GM12875 (cell line): Measurements from ENCODE around the gene TGFB1I1.

Experiments
- H3K4me3 ChIP-seq: one replicate; pipeline ENCODE4 v1.5.1; 2011; ENCODE audit warnings: low read depth, low read length, control low read depth
- TF ChIP-seq, protein P1 (sequence below): IDR thresholded peaks from 2 replicates; pipeline ENCODE4 v1.5.1; 2011; ENCODE audit warnings: low read depth, mild to moderate bottlenecking, control low read depth, inconsistent platforms, low read length, moderate library complexity, borderline replicate concordance; ENCODE audit not compliant: insufficient read depth

TGFB1I1 gene

DNA sequence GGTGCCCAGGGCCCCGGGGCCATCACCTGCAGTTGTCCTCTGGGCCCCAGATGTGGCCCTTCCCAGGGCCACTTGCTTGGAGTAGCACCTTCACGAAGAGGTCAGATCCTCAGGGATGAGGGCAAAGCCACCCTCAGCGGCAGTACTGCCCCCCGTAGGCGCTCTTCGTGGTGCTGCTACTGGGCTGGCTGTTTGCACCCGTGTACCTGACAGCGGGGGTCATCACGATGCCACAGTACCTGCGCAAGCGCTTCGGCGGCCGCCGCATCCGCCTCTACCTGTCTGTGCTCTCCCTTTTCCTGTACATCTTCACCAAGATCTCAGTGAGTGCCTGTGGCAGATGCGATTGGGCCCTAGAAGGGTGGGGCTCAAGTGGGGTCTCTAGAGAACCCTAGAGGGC, 13.6 kb downstream of the TGFB1I1 start:
- TF ChIP-seq, protein P1, sequence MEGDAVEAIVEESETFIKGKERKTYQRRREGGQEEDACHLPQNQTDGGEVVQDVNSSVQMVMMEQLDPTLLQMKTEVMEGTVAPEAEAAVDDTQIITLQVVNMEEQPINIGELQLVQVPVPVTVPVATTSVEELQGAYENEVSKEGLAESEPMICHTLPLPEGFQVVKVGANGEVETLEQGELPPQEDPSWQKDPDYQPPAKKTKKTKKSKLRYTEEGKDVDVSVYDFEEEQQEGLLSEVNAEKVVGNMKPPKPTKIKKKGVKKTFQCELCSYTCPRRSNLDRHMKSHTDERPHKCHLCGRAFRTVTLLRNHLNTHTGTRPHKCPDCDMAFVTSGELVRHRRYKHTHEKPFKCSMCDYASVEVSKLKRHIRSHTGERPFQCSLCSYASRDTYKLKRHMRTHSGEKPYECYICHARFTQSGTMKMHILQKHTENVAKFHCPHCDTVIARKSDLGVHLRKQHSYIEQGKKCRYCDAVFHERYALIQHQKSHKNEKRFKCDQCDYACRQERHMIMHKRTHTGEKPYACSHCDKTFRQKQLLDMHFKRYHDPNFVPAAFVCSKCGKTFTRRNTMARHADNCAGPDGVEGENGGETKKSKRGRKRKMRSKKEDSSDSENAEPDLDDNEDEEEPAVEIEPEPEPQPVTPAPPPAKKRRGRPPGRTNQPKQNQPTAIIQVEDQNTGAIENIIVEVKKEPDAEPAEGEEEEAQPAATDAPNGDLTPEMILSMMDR = no peak
- no peak overlapping the region for H3K4me3 ChIP-seq

DNA sequence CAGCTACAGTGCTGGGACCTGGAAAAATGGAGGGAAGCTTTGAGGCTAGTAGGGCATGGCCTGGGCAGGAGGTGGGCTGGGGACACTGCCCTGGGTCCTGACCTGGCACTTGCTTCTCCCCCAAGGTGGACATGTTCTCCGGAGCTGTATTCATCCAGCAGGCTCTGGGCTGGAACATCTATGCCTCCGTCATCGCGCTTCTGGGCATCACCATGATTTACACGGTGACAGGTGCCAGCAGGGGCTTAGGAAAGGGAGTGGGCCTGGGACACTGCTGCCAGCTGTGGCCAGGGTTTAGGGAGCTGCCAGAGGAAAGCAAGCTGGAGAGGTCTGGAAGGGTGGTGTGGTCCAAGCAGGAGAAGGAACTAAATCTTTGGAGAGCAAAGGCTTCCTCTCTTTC, 14.1 kb downstream of the TGFB1I1 start:
- no peak overlapping the region for H3K4me3 ChIP-seq
- TF ChIP-seq, protein P1 = no peak

DNA sequence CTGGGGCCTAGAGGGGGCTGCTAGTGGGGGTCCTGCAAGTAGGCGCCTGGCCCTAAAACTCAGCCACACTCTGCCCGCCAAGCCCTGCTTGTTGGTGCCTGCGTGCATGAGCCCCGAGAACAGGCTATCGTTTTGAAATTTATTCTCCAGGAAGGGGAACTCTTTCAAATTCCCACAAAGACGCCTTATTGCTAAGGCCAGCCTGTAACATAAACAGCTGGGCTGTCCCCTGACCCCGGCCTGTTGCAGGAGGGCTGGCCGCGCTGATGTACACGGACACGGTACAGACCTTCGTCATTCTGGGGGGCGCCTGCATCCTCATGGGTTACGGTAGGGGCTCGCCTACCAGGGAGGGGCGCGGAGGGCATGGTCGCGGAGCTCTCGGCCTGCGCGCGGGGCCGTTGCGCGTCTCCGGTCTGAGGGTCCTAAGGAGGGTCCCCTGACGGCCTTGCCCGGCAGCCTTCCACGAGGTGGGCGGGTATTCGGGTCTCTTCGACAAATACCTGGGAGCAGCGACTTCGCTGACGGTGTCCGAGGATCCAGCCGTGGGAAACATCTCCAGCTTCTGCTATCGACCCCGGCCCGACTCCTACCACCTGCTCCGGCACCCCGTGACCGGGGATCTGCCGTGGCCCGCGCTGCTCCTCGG, 15.2 kb downstream of the TGFB1I1 start:
- H3K4me3 ChIP-seq = no peak overlapping the region
- TF ChIP-seq, protein P1 = no peak

DNA sequence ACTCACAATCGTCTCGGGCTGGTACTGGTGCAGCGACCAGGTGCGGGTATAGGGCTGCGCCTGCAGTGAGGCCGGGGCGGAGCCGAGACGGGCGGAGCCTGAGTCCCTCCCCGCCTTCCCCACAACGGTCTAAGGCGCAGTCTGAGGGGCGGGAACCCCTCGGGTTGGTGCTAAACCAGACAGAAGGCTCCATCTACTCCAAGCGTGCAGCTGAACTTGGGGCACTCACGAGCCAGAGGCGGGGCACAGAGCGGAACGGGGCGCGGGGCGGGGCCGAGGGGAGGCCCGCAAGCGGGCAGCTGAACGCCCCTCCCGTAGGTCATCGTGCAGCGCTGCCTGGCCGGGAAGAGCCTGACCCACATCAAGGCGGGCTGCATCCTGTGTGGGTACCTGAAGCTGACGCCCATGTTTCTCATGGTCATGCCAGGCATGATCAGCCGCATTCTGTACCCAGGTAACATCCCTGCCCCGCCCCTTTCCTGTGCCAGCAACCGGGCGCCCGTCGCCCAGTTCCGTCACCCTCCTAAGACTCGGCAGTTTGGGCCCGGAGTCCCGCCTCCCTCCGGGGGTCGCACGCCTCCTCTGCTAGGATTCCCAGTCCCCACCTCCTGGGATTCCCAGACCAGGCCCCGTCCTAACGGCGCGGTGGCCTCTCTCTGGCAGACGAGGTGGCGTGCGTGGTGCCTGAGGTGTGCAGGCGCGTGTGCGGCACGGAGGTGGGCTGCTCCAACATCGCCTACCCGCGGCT, 15.9 kb downstream of the TGFB1I1 start:
- TF ChIP-seq, protein P1 = no peak
- H3K4me3 ChIP-seq = peak overlapping the region; percentile 26

DNA sequence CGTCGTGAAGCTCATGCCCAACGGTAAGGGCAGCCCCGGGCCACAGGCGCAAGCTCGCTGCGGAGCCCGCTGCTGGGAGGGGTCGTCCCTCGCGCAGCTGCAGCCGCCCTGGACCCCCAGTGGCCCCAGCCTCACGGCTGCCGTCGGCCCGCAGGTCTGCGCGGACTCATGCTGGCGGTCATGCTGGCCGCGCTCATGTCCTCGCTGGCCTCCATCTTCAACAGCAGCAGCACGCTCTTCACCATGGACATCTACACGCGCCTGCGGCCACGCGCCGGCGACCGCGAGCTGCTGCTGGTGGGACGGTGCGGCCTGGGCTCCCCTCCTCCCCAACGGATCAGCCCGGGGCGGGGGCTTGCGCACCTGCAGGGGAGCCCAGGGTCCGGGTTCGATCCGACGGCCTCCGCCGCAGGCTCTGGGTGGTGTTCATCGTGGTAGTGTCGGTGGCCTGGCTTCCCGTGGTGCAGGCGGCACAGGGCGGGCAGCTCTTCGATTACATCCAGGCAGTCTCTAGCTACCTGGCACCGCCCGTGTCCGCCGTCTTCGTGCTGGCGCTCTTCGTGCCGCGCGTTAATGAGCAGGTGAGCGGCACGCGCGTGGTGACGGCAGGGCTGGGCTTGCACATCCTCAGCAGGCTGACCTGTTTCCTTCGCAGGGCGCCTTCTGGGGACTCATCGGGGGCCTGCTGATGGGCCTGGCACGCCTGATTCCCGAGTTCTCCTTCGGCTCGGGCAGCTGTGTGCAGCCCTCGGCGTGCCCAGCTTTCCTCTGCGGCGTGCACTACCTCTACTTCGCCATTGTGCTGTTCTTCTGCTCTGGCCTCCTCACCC, 16.7 kb downstream of the TGFB1I1 start:
- H3K4me3 ChIP-seq = no peak overlapping the region
- TF ChIP-seq, protein P1 = no peak

DNA sequence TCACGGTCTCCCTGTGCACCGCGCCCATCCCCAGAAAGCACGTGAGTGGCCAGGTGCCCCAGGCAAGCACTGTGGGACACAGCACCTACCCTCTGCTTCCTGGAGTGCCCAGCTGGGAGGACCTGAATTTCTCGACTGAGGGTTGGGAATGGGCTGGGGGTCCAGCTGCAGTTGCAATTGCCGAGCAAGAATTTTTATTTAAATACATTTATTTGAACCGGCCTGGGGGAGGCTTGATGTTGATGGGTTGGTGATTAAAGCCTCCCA, 17.3 kb downstream of the TGFB1I1 start:
- TF ChIP-seq, protein P1 = no peak
- H3K4me3 ChIP-seq = no peak overlapping the region
